ENCODE measurements around the gene ILF2. TPM values are rescaled to one million over a fixed set of nuclear protein-coding genes. Genes with fewer than 3 reads are reported as not detected.
"Not testable (repeated sequence)": the region's sequence is repeated elsewhere in the genome, so short reads cannot be mapped to it uniquely, and the experiment has no call there.

ILF2 gene
- total RNA-seq, 1 donor from 2014 or later = 185 TPM

DNA sequence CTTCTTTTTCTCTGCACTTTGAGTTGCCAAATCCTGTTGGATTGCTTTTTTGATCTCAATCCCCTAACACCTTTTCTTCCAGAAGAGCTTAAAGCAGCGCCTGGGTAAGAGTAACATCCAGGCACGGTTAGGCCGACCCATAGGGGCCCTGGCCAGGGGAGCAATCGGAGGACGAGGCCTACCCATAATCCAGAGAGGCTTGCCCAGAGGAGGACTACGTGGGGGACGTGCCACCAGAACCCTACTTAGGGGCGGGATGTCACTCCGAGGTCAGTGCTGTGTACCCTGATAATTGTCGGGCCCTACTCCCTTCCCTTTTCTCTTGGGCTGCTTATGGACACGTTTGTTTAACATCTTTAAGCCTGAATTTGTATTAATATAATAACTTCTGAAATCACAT is 28.6 kb downstream of the ILF2 start:
- FAIRE-seq (no peak), DNase-seq (ENCODE audit: low read depth) (no peak)
- Histone ChIP-seq H3K9ac (ENCODE audit: low read length) (no peak overlapping the region), H3K4me2 (ENCODE audit: low read length) (no peak overlapping the region), H3K27me3 (ENCODE audit: insufficient read depth, low read length) (no peaks in the 10 kb centered on the region), H4K20me1 (ENCODE audit: insufficient read depth, low read length) (peaks cover 63% of the 10 kb centered on the region), H3K36me3 (ENCODE audit: insufficient read depth, low read length) (peaks cover 78% of the 10 kb centered on the region), H3K9me3 (ENCODE audit: insufficient read depth, low read depth, low read length) (no peaks in the 10 kb centered on the region), H3K4me1 (ENCODE audit: insufficient read depth, low read length) (no peaks in the 10 kb centered on the region), H3K27ac (ENCODE audit: low read depth, low read length) (no peak overlapping the region), H2AFZ (ENCODE audit: low read depth, low read length) (no peak overlapping the region), H3K4me3 (ENCODE audit: insufficient read depth, low read depth, low read length) (no peak overlapping the region), H3K79me2 (ENCODE audit: insufficient read depth, low read length) (peaks cover 67% of the 10 kb centered on the region)
- Mint-ChIP-seq H3K27ac (ENCODE audit: unreplicated experiment) (no peak overlapping the region), H3K4me1 (ENCODE audit: low read depth, unreplicated experiment) (no peaks in the 10 kb centered on the region), H3K9me3 (ENCODE audit: unreplicated experiment) (no peaks in the 10 kb centered on the region), H3K4me3 (ENCODE audit: unreplicated experiment) (no peak overlapping the region), H3K36me3 (ENCODE audit: low read depth, unreplicated experiment) (peaks cover 23% of the 10 kb centered on the region), H3K27me3 (ENCODE audit: low read depth, unreplicated experiment) (no peaks in the 10 kb centered on the region)
- no peak for TF ChIP-seq EZH2 (IDR thresholded peaks at IDR 0.05; ENCODE audit: insufficient read depth, low read length)
- TF ChIP-seq, protein P1, sequence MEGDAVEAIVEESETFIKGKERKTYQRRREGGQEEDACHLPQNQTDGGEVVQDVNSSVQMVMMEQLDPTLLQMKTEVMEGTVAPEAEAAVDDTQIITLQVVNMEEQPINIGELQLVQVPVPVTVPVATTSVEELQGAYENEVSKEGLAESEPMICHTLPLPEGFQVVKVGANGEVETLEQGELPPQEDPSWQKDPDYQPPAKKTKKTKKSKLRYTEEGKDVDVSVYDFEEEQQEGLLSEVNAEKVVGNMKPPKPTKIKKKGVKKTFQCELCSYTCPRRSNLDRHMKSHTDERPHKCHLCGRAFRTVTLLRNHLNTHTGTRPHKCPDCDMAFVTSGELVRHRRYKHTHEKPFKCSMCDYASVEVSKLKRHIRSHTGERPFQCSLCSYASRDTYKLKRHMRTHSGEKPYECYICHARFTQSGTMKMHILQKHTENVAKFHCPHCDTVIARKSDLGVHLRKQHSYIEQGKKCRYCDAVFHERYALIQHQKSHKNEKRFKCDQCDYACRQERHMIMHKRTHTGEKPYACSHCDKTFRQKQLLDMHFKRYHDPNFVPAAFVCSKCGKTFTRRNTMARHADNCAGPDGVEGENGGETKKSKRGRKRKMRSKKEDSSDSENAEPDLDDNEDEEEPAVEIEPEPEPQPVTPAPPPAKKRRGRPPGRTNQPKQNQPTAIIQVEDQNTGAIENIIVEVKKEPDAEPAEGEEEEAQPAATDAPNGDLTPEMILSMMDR (IDR thresholded peaks at IDR 0.05; ENCODE audit: insufficient read depth, low read depth, low read length) = no peak

DNA sequence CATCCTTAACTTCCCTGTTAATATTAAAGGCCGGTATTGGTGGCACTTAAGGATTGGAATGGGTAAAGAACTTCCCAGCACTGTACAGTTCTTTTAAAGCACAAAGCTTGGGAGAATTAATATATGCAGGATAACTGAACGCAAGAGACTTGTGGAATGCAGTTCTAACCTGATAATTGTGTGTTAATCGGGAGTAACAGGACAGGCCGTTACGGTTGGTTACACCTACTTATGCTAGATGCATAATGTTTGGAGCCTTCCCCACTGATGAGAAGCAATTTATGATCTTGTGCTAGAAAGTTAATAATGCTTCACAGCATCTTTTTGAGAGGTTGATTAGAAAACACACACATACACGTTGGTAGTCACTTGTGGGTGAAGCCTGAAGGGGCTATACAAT is 29.9 kb downstream of the ILF2 start:
- no peak for DNase-seq (ENCODE audit: low read depth)
- H2AFZ ChIP-seq (ENCODE audit: low read depth, low read length) = no peak overlapping the region
- no peak overlapping the region for H3K9ac ChIP-seq (ENCODE audit: low read length)
- H3K4me2 ChIP-seq (ENCODE audit: low read length) = no peak overlapping the region
- H3K4me3 ChIP-seq (ENCODE audit: insufficient read depth, low read depth, low read length) = no peak overlapping the region
- Mint-ChIP-seq H3K4me3 (ENCODE audit: unreplicated experiment) (no peak overlapping the region), H3K36me3 (ENCODE audit: low read depth, unreplicated experiment) (peaks cover 22% of the 10 kb centered on the region), H3K9me3 (ENCODE audit: unreplicated experiment) (peaks cover 2% of the 10 kb centered on the region), H3K27ac (ENCODE audit: unreplicated experiment) (no peak overlapping the region), H3K27me3 (ENCODE audit: low read depth, unreplicated experiment) (no peaks in the 10 kb centered on the region), H3K4me1 (ENCODE audit: low read depth, unreplicated experiment) (no peaks in the 10 kb centered on the region)
- H3K4me1 ChIP-seq (ENCODE audit: insufficient read depth, low read length) = no peaks in the 10 kb centered on the region
- H3K9me3 ChIP-seq (ENCODE audit: insufficient read depth, low read depth, low read length) = no peaks in the 10 kb centered on the region
- no peaks in the 10 kb centered on the region for H3K27me3 ChIP-seq (ENCODE audit: insufficient read depth, low read length)
- TF ChIP-seq, protein P1 (IDR thresholded peaks at IDR 0.05; ENCODE audit: insufficient read depth, low read depth, low read length) = no peak
- no peak for TF ChIP-seq EZH2 (IDR thresholded peaks at IDR 0.05; ENCODE audit: insufficient read depth, low read length)
- peaks cover 86% of the 10 kb centered on the region for H3K36me3 ChIP-seq (ENCODE audit: insufficient read depth, low read length)
- H3K79me2 ChIP-seq (ENCODE audit: insufficient read depth, low read length) = peaks cover 80% of the 10 kb centered on the region
- FAIRE-seq = no peak
- no peak overlapping the region for H3K27ac ChIP-seq (ENCODE audit: low read depth, low read length)
- H4K20me1 ChIP-seq (ENCODE audit: insufficient read depth, low read length) = peaks cover 74% of the 10 kb centered on the region

DNA sequence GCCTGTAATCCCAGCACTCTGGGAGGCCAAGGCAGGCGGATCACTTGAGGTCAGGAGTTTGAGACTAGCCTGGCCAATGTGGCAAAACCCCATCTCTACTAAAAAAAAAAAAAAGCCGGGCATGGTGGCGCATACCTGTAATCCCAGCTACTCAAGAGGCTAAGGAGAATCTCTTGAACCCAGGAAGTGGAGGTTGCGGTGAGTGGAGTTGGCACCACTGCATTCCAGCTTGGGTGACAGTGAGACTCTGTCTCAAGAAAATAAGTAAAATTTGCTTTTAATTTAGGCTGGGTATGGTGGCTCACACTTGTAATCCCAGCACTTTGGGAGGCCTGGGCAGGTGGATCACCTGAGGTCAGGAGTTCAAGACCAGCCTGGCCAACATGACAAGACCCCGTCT is 30.6 kb downstream of the ILF2 start:
- H3K4me1 ChIP-seq (ENCODE audit: insufficient read depth, low read length); H3K27ac Mint-ChIP-seq (ENCODE audit: unreplicated experiment); H3K9me3 Mint-ChIP-seq (ENCODE audit: unreplicated experiment); DNase-seq (ENCODE audit: low read depth); H3K4me3 ChIP-seq (ENCODE audit: insufficient read depth, low read depth, low read length); H3K9me3 ChIP-seq (ENCODE audit: insufficient read depth, low read depth, low read length); H3K4me1 Mint-ChIP-seq (ENCODE audit: low read depth, unreplicated experiment); H3K4me2 ChIP-seq (ENCODE audit: low read length); H3K27ac ChIP-seq (ENCODE audit: low read depth, low read length); H3K9ac ChIP-seq (ENCODE audit: low read length); H3K4me3 Mint-ChIP-seq (ENCODE audit: unreplicated experiment); H3K27me3 ChIP-seq (ENCODE audit: insufficient read depth, low read length); H3K27me3 Mint-ChIP-seq (ENCODE audit: low read depth, unreplicated experiment); FAIRE-seq; H2AFZ ChIP-seq (ENCODE audit: low read depth, low read length): not testable (repeated sequence)
- peaks cover 20% of the 10 kb centered on the region for H3K36me3 Mint-ChIP-seq (ENCODE audit: low read depth, unreplicated experiment)
- H4K20me1 ChIP-seq (ENCODE audit: insufficient read depth, low read length) = peaks cover 72% of the 10 kb centered on the region
- H3K79me2 ChIP-seq (ENCODE audit: insufficient read depth, low read length) = peaks cover 87% of the 10 kb centered on the region
- peaks cover 79% of the 10 kb centered on the region for H3K36me3 ChIP-seq (ENCODE audit: insufficient read depth, low read length)
